Parathyroid adenoma (tissue), 2 donors: ENCODE measurements around the gene DCTN2.
"Not testable (repeated sequence)": the region's sequence is repeated elsewhere in the genome, so short reads cannot be mapped to it uniquely, and the experiment has no call there.

Experiments
- H2AFZ ChIP-seq: fragments of 300-600 bp; sonication (generic); one replicate; pipeline ENCODE4 v1.7.0; 2017; ENCODE audit warnings: antibody characterized with exemption, mild to moderate bottlenecking
- H3K27ac ChIP-seq: fragments of 300-600 bp; sonication (generic); one replicate; pipeline ENCODE4 v1.7.0; 2017
- H3K27me3 ChIP-seq: fragments of 300-600 bp; sonication (generic); one replicate; pipeline ENCODE4 v1.7.0; 2017; ENCODE audit warnings: low read length; ENCODE audit not compliant: control insufficient read depth, insufficient read depth
- H3K36me3 ChIP-seq: fragments of 300-600 bp; sonication (generic); one replicate; pipeline ENCODE4 v1.7.0; 2017; ENCODE audit warnings: low read length; ENCODE audit not compliant: control insufficient read depth, insufficient read depth
- H3K4me1 ChIP-seq: fragments of 300-600 bp; sonication (generic); one replicate; pipeline ENCODE4 v1.7.0; 2017; ENCODE audit warnings: control low read depth
- H3K4me2 ChIP-seq: fragments of 300-600 bp; sonication (generic); one replicate; pipeline ENCODE4 v1.7.0; 2017; ENCODE audit warnings: low read length
- H3K4me3 ChIP-seq: fragments of 300-600 bp; sonication (generic); one replicate; pipeline ENCODE4 v1.7.0; 2017; ENCODE audit warnings: low read depth, low read length
- H3K79me2 ChIP-seq: fragments of 300-600 bp; sonication (generic); one replicate; pipeline ENCODE4 v1.7.0; 2017; ENCODE audit warnings: control low read depth
- H3K9ac ChIP-seq: fragments of 300-600 bp; sonication (generic); one replicate; pipeline ENCODE4 v1.7.0; 2017; ENCODE audit warnings: mild to moderate bottlenecking
- H3K9me3 ChIP-seq: fragments of 300-600 bp; sonication (generic); one replicate; pipeline ENCODE4 v1.7.0; 2017; ENCODE audit warnings: low read length; ENCODE audit not compliant: control insufficient read depth
- TF ChIP-seq, protein P1 (sequence below): fragments of 300-600 bp; sonication (generic); IDR thresholded peaks from one replicate; pipeline ENCODE4 v1.7.0; 2017; ENCODE audit warnings: antibody characterized with exemption, mild to moderate bottlenecking
- donor health status: primary hyperparathyroidism.

Gene DCTN2

GRCh38 chr12:57520053-57520818, 26.8 kb downstream of the DCTN2 start, which contains the start of gene DDIT3:
Gene DDIT3, minus strand, starts transcription at chr12:57520514. Its CDS starts 3,108 bp downstream, at chr12:57517406.
- H2AFZ ChIP-seq: peak within 1 kb of the TSS; percentile 91
- peaks cover 23% of the 10 kb centered on the region for H3K79me2 ChIP-seq
- H3K9me3 ChIP-seq: no peaks in the 10 kb centered on the region
- H3K27ac ChIP-seq: peak within 1 kb of the TSS; percentile 99
- TF ChIP-seq, protein P1, sequence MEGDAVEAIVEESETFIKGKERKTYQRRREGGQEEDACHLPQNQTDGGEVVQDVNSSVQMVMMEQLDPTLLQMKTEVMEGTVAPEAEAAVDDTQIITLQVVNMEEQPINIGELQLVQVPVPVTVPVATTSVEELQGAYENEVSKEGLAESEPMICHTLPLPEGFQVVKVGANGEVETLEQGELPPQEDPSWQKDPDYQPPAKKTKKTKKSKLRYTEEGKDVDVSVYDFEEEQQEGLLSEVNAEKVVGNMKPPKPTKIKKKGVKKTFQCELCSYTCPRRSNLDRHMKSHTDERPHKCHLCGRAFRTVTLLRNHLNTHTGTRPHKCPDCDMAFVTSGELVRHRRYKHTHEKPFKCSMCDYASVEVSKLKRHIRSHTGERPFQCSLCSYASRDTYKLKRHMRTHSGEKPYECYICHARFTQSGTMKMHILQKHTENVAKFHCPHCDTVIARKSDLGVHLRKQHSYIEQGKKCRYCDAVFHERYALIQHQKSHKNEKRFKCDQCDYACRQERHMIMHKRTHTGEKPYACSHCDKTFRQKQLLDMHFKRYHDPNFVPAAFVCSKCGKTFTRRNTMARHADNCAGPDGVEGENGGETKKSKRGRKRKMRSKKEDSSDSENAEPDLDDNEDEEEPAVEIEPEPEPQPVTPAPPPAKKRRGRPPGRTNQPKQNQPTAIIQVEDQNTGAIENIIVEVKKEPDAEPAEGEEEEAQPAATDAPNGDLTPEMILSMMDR: no peak
- no peaks in the 10 kb centered on the region for H3K27me3 ChIP-seq
- H3K4me3 ChIP-seq: peak within 1 kb of the TSS; percentile 93
- peak within 1 kb of the TSS; percentile 98 for H3K9ac ChIP-seq
- H3K4me2 ChIP-seq: peak within 1 kb of the TSS; percentile 81
- H3K36me3 ChIP-seq: no peaks in the 10 kb centered on the region
- peaks cover 39% of the 10 kb centered on the region for H3K4me1 ChIP-seq

- Histone ChIP-seq H3K4me1 (peaks cover 39% of the 10 kb centered on the region), H3K4me3 (peak overlapping the region; percentile 93), H3K9ac (peak overlapping the region; percentile 98), H3K27ac (peak overlapping the region; percentile 99), H2AFZ (peak overlapping the region; percentile 80), H3K79me2 (peaks cover 23% of the 10 kb centered on the region), H3K27me3 (no peaks in the 10 kb centered on the region), H3K9me3 (no peaks in the 10 kb centered on the region), H3K36me3 (no peaks in the 10 kb centered on the region), H3K4me2 (peak overlapping the region; percentile 81)
- TF ChIP-seq, protein P1: no peak
Measured at GRCh38 chr12:57519796-57520052, 27.3 kb downstream of the DCTN2 start.

GRCh38 chr12:57518920-57519795, 27.8 kb downstream of the DCTN2 start:
- no peaks in the 10 kb centered on the region for H3K36me3 ChIP-seq
- H3K9me3 ChIP-seq: no peaks in the 10 kb centered on the region
- H3K27ac ChIP-seq: peak overlapping the region; percentile 99
- H3K9ac ChIP-seq: peak overlapping the region; percentile 98
- peaks cover 19% of the 10 kb centered on the region for H3K79me2 ChIP-seq
- TF ChIP-seq, protein P1: no peak
- no peaks in the 10 kb centered on the region for H3K27me3 ChIP-seq
- H3K4me3 ChIP-seq: peak overlapping the region; percentile 93
- H3K4me1 ChIP-seq: peaks cover 35% of the 10 kb centered on the region
- H3K4me2 ChIP-seq: peak overlapping the region; percentile 81
- H2AFZ ChIP-seq: no peak overlapping the region

DNA sequence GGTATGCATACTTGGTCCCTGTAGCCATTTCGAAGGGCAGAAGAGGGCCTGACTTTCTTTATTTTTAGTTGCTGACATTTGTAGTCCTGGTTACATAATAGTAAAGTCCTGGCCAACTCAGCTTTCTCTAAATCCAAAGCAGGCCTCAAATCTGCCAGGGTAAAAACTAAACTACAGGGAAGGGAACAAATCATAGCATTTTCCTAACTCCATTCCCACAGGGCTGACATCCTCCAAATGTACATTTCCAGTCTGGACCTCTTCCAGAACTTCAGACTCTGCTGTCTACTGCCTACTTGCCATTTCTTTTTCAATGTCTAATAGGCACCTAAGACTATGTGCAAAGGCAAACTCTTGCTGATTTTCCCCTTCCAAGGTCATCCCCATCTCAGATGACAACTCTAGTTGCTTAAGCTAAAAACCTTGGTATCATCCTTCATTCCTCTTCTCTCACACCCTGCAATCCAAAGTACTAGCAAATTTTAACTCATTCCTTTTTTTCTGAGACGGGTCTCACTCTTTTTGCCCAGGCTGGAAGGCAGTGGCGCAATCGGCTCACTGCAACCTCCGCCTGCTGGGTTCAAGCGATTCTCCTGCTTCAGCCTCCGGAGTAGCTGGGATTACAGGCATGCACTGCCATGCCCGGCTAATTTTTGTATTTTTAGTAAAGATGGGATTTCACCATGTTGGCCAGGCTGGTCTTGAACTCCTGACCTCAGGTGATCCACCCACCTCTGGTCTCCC, 28.6 kb downstream of the DCTN2 start:
- TF ChIP-seq, protein P1: no peak
- H3K4me3 ChIP-seq: peak overlapping the region; percentile 93
- H3K36me3 ChIP-seq: no peaks in the 10 kb centered on the region
- H3K4me2 ChIP-seq: peak overlapping the region; percentile 81
- H3K79me2 ChIP-seq: peaks cover 19% of the 10 kb centered on the region
- H3K27me3 ChIP-seq: no peaks in the 10 kb centered on the region
- H3K4me1 ChIP-seq: peaks cover 27% of the 10 kb centered on the region
- peak overlapping the region; percentile 99 for H3K27ac ChIP-seq
- no peak overlapping the region for H3K9ac ChIP-seq
- no peaks in the 10 kb centered on the region for H3K9me3 ChIP-seq
- H2AFZ ChIP-seq: no peak overlapping the region

DNA sequence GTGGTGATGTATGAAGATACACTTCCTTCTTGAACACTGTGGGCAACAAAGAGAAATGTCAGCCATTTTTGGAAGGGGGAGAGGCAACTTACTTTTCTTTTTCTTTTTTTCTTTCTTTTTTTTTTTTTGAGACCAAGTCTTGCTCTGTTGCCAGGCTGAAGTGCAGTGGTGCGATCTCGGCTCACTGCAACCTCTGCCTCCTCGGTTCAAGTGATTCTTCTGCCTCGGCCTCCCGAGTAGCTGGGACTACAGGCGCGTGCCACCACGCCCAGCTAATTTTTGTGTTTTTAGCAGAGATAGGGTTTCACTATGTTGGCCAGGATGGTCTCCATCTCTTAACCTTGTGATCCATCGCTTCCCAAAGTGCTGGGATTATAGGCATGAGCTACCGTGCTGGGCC, 29.3 kb downstream of the DCTN2 start:
- not testable (repeated sequence) for H3K27me3 ChIP-seq, H3K9ac ChIP-seq, H3K36me3 ChIP-seq, H3K9me3 ChIP-seq, H2AFZ ChIP-seq, H3K4me3 ChIP-seq
- H3K27ac ChIP-seq: peak overlapping the region; percentile 99
- H3K4me2 ChIP-seq: peak overlapping the region; percentile 81
- H3K79me2 ChIP-seq: peaks cover 19% of the 10 kb centered on the region
- peaks cover 25% of the 10 kb centered on the region for H3K4me1 ChIP-seq
